DND-41 (cell line): Measurements from ENCODE around the gene CACNB2.

ENCODE experiments used
- CTCF ChIP-seq: IDR thresholded peaks from 2 replicates; pipeline ENCODE4 v1.5.1; 2012; ENCODE audit warnings: borderline replicate concordance, low read length, moderate library complexity, mild to moderate bottlenecking; ENCODE audit not compliant: poor library complexity, severe bottlenecking; ENCODE audit errors: extremely low read depth
- EZH2 ChIP-seq: IDR thresholded peaks from 3 replicates; pipeline ENCODE4 v1.6.1; 2012; ENCODE audit warnings: borderline replicate concordance, low read depth, mild to moderate bottlenecking, moderate library complexity, low read length, inconsistent platforms; ENCODE audit not compliant: severe bottlenecking

GRCh38 chr10:18136073-18136791 is 4.0 kb upstream of the CACNB2 start:
- no peak for TF ChIP-seq EZH2
- TF ChIP-seq CTCF, result no peak
